Mucosa of descending colon (tissue), 3 donors: ENCODE measurements around the gene NUDT5. TPM values are rescaled to one million over a fixed set of nuclear protein-coding genes. Genes with fewer than 3 reads are reported as not detected.

Experiments used
- ATAC-seq: fragments of 200-7000 bp; cut with Tn5 transposase; one replicate; pipeline ENCODE4 v1.9.1; 2020; ENCODE audit warnings: mild to moderate bottlenecking, moderate library complexity
- DNase-seq, 3 donors: peaks; one replicate each; pipeline ENCODE4 v3.0.0-alpha.2; 2020
- H3K36me3 ChIP-seq: fragments of 200-600 bp; one replicate; pipeline ENCODE4 v1.8.0; 2021; ENCODE audit warnings: low read depth, mild to moderate bottlenecking
- H3K4me1 ChIP-seq: fragments of 200-600 bp; one replicate; pipeline ENCODE4 v1.8.0; 2021; ENCODE audit warnings: low read depth, mild to moderate bottlenecking
- H3K4me3 ChIP-seq: fragments of 200-600 bp; one replicate; pipeline ENCODE4 v1.8.0; 2021; ENCODE audit warnings: mild to moderate bottlenecking
- H3K9me3 ChIP-seq: fragments of 200-600 bp; one replicate; pipeline ENCODE4 v1.8.0; 2021; ENCODE audit warnings: mild to moderate bottlenecking
- CTCF ChIP-seq: fragments of 200-600 bp; IDR thresholded peaks from one replicate; pipeline ENCODE4 v1.8.0; 2022; ENCODE audit warnings: antibody characterized with exemption, mild to moderate bottlenecking
- intact Hi-C, 2 donors: fragments of 100-400 bp; cut with DNase I in 1 of 2; cut with micrococcal nuclease in 1 of 2; formaldehyde crosslinking; loops; one replicate each; pipeline versions ENCODE4 v1.11.0 to v1.11.1; 2022; cut with DNase I, micrococcal nuclease
- total RNA-seq, 3 donors: library from RNA; stranded (reverse); fragmentation: NEBNext Ultra II Directional in 2 of 3; extraction: Animal tissue kit (Norgen Biotek cat#: 25700) in 2 of 3; gene quantifications; one replicate each; pipeline versions ENCODE4 v1.2.1 to v1.2.4, GENCODE V29; 2021 to 2023
- donor health status: DM: no; HTN: no; CAD: no; lungs with moderate emphysema.
- donor health status: DM: no; HTN: no; CAD: no.
- donor health status: DM: no; HTN: yes; CAD: no.

Gene NUDT5
- total RNA-seq, 3 donors from 2014 or later: 32.0 to 44.7 (median 32.8) TPM

- no peaks in the 10 kb centered on the region for H3K36me3 ChIP-seq
- intact Hi-C loops: no loop called here
- H3K4me3 ChIP-seq: no peak overlapping the region
- TF ChIP-seq CTCF: no peak
- no peaks in the 10 kb centered on the region for H3K4me1 ChIP-seq
- no peaks in the 10 kb centered on the region for H3K9me3 ChIP-seq
- ATAC-seq: no peak
- DNase-seq: no peak
Measured at GRCh38 chr10:12165999-12166775, 29.5 kb downstream of the NUDT5 start.

- no peak overlapping the region for H3K4me3 ChIP-seq
- intact Hi-C loops: no loop called here
- no peak for ATAC-seq
- no peaks in the 10 kb centered on the region for H3K4me1 ChIP-seq
- TF ChIP-seq CTCF: no peak
- H3K36me3 ChIP-seq: no peaks in the 10 kb centered on the region
- no peaks in the 10 kb centered on the region for H3K9me3 ChIP-seq
- no peak for DNase-seq
Measured at GRCh38 chr10:12165036-12165435, 30.7 kb downstream of the NUDT5 start.

- H3K36me3 ChIP-seq: no peaks in the 10 kb centered on the region
- ATAC-seq: no peak
Measured at GRCh38 chr10:12164085-12164484, 31.6 kb downstream of the NUDT5 start.

GRCh38 chr10:12162927-12163326 is 32.8 kb downstream of the NUDT5 start:
- Histone ChIP-seq H3K4me1 (no peaks in the 10 kb centered on the region), H3K4me3 (no peak overlapping the region), H3K36me3 (no peaks in the 10 kb centered on the region), H3K9me3 (no peaks in the 10 kb centered on the region)
- no peak for TF ChIP-seq CTCF
- DNase-seq (no peak), ATAC-seq (no peak)
- intact Hi-C loops: no loop called here

More at GRCh38 chr10:12164085-12164484, 31.6 kb downstream of the NUDT5 start:
- no peak for DNase-seq
- H3K4me3 ChIP-seq: no peak overlapping the region
- intact Hi-C loops: no loop called here
- H3K4me1 ChIP-seq: no peaks in the 10 kb centered on the region
- TF ChIP-seq CTCF: no peak
- H3K9me3 ChIP-seq: no peaks in the 10 kb centered on the region

GRCh38 chr10:12160664-12161063 is 35.0 kb downstream of the NUDT5 start:
- intact Hi-C loops: no loop called here
- Histone ChIP-seq H3K9me3 (no peaks in the 10 kb centered on the region), H3K36me3 (no peaks in the 10 kb centered on the region), H3K4me3 (no peak overlapping the region), H3K4me1 (no peaks in the 10 kb centered on the region)
- TF ChIP-seq CTCF: no peak
- ATAC-seq (no peak), DNase-seq (no peak)
